NT2/D1 (cell line): Measurements from ENCODE around the gene SYNRG.

Source experiments
- SUZ12 ChIP-seq: IDR thresholded peaks from 2 replicates; pipeline ENCODE4 v1.6.1; 2011; ENCODE audit not compliant: insufficient read length, insufficient read depth; ENCODE audit errors: extremely low read depth
- YY1 ChIP-seq: IDR thresholded peaks from 2 replicates; pipeline ENCODE4 v1.6.1; 2011; ENCODE audit not compliant: insufficient read length, insufficient read depth
- ZNF274 ChIP-seq: IDR thresholded peaks from 2 replicates; pipeline ENCODE4 v1.6.1; 2011; ENCODE audit warnings: mild to moderate bottlenecking, low read depth, low read length

- TF ChIP-seq ZNF274 = no peak
- TF ChIP-seq YY1 = no peak
- no peak for TF ChIP-seq SUZ12
Measured at GRCh38 chr17:37567137-37567536, 42.1 kb downstream of the SYNRG start.
